Astrocyte (in vitro differentiated cells and primary cell): ENCODE measurements around the gene ERCC3. TPM values are rescaled to one million over a fixed set of nuclear protein-coding genes. Genes with fewer than 3 reads are reported as not detected.

Experiments
- DNase-seq: peaks from one replicate; pipeline ENCODE4 v3.0.0-alpha.2; 2010; ENCODE audit warnings: low read depth
- FAIRE-seq: peaks from 2 replicates; lab custom pipeline; 2011; peaks lifted over from hg19 to GRCh38; lab: Jason Lieb, UNC
- H2AFZ ChIP-seq: 2 replicates; pipeline ENCODE4 v1.6.0; 2012; ENCODE audit warnings: low read depth, low read length, inconsistent platforms
- H3K27ac ChIP-seq: 2 replicates; pipeline ENCODE4 v1.5.1; 2011; ENCODE audit warnings: low read depth, low read length, inconsistent platforms
- H3K27me3 ChIP-seq: 2 replicates; pipeline ENCODE4 v1.6.0; 2011; ENCODE audit warnings: low read length, inconsistent platforms; ENCODE audit not compliant: insufficient read depth
- H3K36me3 ChIP-seq: 2 replicates; pipeline ENCODE4 v1.5.1; 2011; ENCODE audit warnings: low read length, inconsistent platforms; ENCODE audit not compliant: insufficient read depth
- H3K4me1 ChIP-seq: 2 replicates; pipeline ENCODE4 v1.5.1; 2011; ENCODE audit warnings: low read length, inconsistent platforms; ENCODE audit not compliant: insufficient read depth
- H3K4me2 ChIP-seq: 2 replicates; pipeline ENCODE4 v1.6.0; 2012; ENCODE audit warnings: low read length, inconsistent platforms
- H3K4me3 ChIP-seq: 2 replicates; pipeline ENCODE4 v1.5.1; 2011; ENCODE audit warnings: low read depth, mild to moderate bottlenecking, low read length, inconsistent platforms; ENCODE audit not compliant: insufficient read depth
- H3K79me2 ChIP-seq: 2 replicates; pipeline ENCODE4 v1.6.0; 2012; ENCODE audit warnings: mild to moderate bottlenecking, low read length, inconsistent platforms; ENCODE audit not compliant: insufficient read depth
- H3K9ac ChIP-seq: 2 replicates; pipeline ENCODE4 v1.6.0; 2012; ENCODE audit warnings: mild to moderate bottlenecking, low read length, inconsistent platforms
- H3K9me3 ChIP-seq: 2 replicates; pipeline ENCODE4 v1.5.1; 2012; ENCODE audit warnings: low read depth, mild to moderate bottlenecking, low read length, inconsistent platforms; ENCODE audit not compliant: insufficient read depth
- H4K20me1 ChIP-seq: 2 replicates; pipeline ENCODE4 v1.6.0; 2012; ENCODE audit warnings: low read length, inconsistent platforms; ENCODE audit not compliant: insufficient read depth
- H3K27ac Mint-ChIP-seq: one replicate; pipeline ENCODE4 v1.8.0; 2021; ENCODE audit warnings: mild to moderate bottlenecking, mixed read lengths; ENCODE audit not compliant: unreplicated experiment
- H3K27me3 Mint-ChIP-seq: one replicate; pipeline ENCODE4 v1.8.0; 2021; ENCODE audit warnings: low read depth, mixed read lengths; ENCODE audit not compliant: unreplicated experiment
- H3K36me3 Mint-ChIP-seq: one replicate; pipeline ENCODE4 v1.8.0; 2021; ENCODE audit warnings: low read depth, mixed read lengths; ENCODE audit not compliant: unreplicated experiment
- H3K4me1 Mint-ChIP-seq: one replicate; pipeline ENCODE4 v1.8.0; 2021; ENCODE audit warnings: low read depth, mixed read lengths; ENCODE audit not compliant: unreplicated experiment
- H3K4me3 Mint-ChIP-seq: one replicate; pipeline ENCODE4 v1.8.0; 2021; ENCODE audit warnings: mild to moderate bottlenecking, moderate library complexity, mixed read lengths; ENCODE audit not compliant: unreplicated experiment
- H3K9me3 Mint-ChIP-seq: one replicate; pipeline ENCODE4 v1.8.0; 2021; ENCODE audit warnings: mild to moderate bottlenecking, mixed read lengths; ENCODE audit not compliant: unreplicated experiment
- CTCF ChIP-seq: IDR thresholded peaks from 2 replicates; pipeline ENCODE4 v1.5.1; 2011; ENCODE audit warnings: low read depth, mild to moderate bottlenecking, inconsistent platforms, low read length, moderate library complexity; ENCODE audit not compliant: insufficient read depth
- EZH2 ChIP-seq: IDR thresholded peaks from 2 replicates; pipeline ENCODE4 v1.6.1; 2012; ENCODE audit warnings: mild to moderate bottlenecking, low read length, inconsistent platforms; ENCODE audit not compliant: insufficient read depth
- total RNA-seq: library from RNA; stranded (reverse); gene quantifications from 2 replicates; pipeline ENCODE4 v1.2.1, GENCODE V29; 2021

Gene ERCC3
- total RNA-seq, 1 donor from 2014 or later = 34.8 TPM

- no peak for TF ChIP-seq CTCF
- TF ChIP-seq EZH2 = no peak
- Histone ChIP-seq H3K4me1 (no peaks in the 10 kb centered on the region), H3K4me2 (no peak overlapping the region), H3K4me3 (no peak overlapping the region), H4K20me1 (peaks cover 44% of the 10 kb centered on the region), H3K36me3 (peaks cover 56% of the 10 kb centered on the region), H3K9ac (no peak overlapping the region), H3K27me3 (no peaks in the 10 kb centered on the region), H3K9me3 (no peaks in the 10 kb centered on the region), H3K79me2 (peaks cover 48% of the 10 kb centered on the region), H3K27ac (no peak overlapping the region), H2AFZ (no peak overlapping the region)
- FAIRE-seq (no peak), DNase-seq (no peak)
- Mint-ChIP-seq H3K27me3 (no peaks in the 10 kb centered on the region), H3K27ac (no peak overlapping the region), H3K4me1 (no peaks in the 10 kb centered on the region), H3K9me3 (peaks cover 14% of the 10 kb centered on the region), H3K36me3 (peaks cover 35% of the 10 kb centered on the region), H3K4me3 (no peak overlapping the region)
These were observed 14.2 kb downstream of the ERCC3 start for GRCh38 chr2:127279781-127280180.

GRCh38 chr2:127278959-127279358, 15.0 kb downstream of the ERCC3 start:
- Mint-ChIP-seq H3K27me3 (no peaks in the 10 kb centered on the region), H3K9me3 (peaks cover 8% of the 10 kb centered on the region), H3K4me1 (no peaks in the 10 kb centered on the region), H3K4me3 (no peak overlapping the region), H3K36me3 (peaks cover 30% of the 10 kb centered on the region), H3K27ac (no peak overlapping the region)
- TF ChIP-seq CTCF = no peak
- no peak for TF ChIP-seq EZH2
- H3K79me2 ChIP-seq = peaks cover 45% of the 10 kb centered on the region
- no peak overlapping the region for H3K27ac ChIP-seq
- no peak for DNase-seq
- H3K36me3 ChIP-seq = peaks cover 48% of the 10 kb centered on the region
- no peak for FAIRE-seq
- H3K9me3 ChIP-seq = no peaks in the 10 kb centered on the region
- no peaks in the 10 kb centered on the region for H3K4me1 ChIP-seq
- no peak overlapping the region for H3K4me2 ChIP-seq
- no peak overlapping the region for H2AFZ ChIP-seq
- H3K4me3 ChIP-seq = no peak overlapping the region
- no peak overlapping the region for H3K9ac ChIP-seq
- H3K27me3 ChIP-seq = no peaks in the 10 kb centered on the region
- peaks cover 44% of the 10 kb centered on the region for H4K20me1 ChIP-seq

DNA sequence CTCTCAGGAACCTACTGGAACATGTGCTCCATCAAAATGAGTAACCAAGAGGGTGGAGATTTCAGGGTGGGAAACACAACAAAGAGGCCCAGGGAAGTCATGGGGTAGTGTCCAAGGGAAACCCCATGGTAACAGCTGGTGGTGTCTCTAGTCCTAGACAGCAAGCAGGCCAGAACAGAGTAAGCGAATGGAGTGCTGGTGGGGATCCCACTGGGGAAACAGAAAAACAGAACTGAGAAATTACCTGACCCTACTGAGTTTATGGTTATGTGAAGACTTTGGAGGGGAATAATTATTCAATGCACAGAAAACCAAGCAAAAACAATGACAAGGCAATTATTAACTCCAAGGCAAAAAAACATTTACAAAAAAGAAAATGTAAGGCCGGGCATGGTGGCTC, 16.9 kb downstream of the ERCC3 start:
- Histone ChIP-seq H3K9ac (no peak overlapping the region), H2AFZ (no peak overlapping the region), H4K20me1 (peaks cover 35% of the 10 kb centered on the region), H3K79me2 (peaks cover 26% of the 10 kb centered on the region), H3K4me2 (no peak overlapping the region), H3K9me3 (no peaks in the 10 kb centered on the region), H3K4me1 (no peaks in the 10 kb centered on the region), H3K27me3 (no peaks in the 10 kb centered on the region), H3K36me3 (peaks cover 45% of the 10 kb centered on the region), H3K27ac (no peak overlapping the region), H3K4me3 (no peak overlapping the region)
- TF ChIP-seq CTCF (no peak), EZH2 (no peak)
- no peak overlapping the region for H3K27ac Mint-ChIP-seq
- no peaks in the 10 kb centered on the region for H3K9me3 Mint-ChIP-seq
- peaks cover 31% of the 10 kb centered on the region for H3K36me3 Mint-ChIP-seq
- H3K4me1 Mint-ChIP-seq = no peaks in the 10 kb centered on the region
- H3K4me3 Mint-ChIP-seq = no peak overlapping the region
- FAIRE-seq (no peak), DNase-seq (no peak)
- H3K27me3 Mint-ChIP-seq = no peaks in the 10 kb centered on the region
